WTC11 (cell line): Measurements from ENCODE around the gene RHOH. TPM values are rescaled to one million over a fixed set of nuclear protein-coding genes. Genes with fewer than 3 reads are reported as not detected.
A peak's percentile ranks its signal among the peaks of the same experiment; 100 is the strongest.

Experiments
- ATAC-seq: fragments of 200-7000 bp; cut with Tn5 transposase; 2 replicates; pipeline ENCODE4 v1.10.0; 2021; ENCODE audit warnings: mild to moderate bottlenecking, moderate library complexity
- CTCF ChIA-PET: fragments of 300-600 bp; sonication (Branson Sonifier 250); formaldehyde crosslinking; loops from one replicate; lab custom pipeline; 2021; ENCODE audit warnings: antibody characterized with exemption; lab: Charles Lee
- POLR2A ChIA-PET: fragments of 350-600 bp; sonication (Branson Sonifier 250); formaldehyde crosslinking; loops from one replicate; lab custom pipeline; 2021; ENCODE audit warnings: antibody characterized with exemption; lab: Charles Lee
- DNase-seq: peaks from one replicate; pipeline ENCODE4 v3.0.0; 2021; ENCODE audit warnings: low spot score
- H3K27ac Mint-ChIP-seq: 2 replicates; pipeline ENCODE4 v1.8.0; 2021; ENCODE audit warnings: mixed read lengths
- H3K27me3 Mint-ChIP-seq: 2 replicates; pipeline ENCODE4 v1.8.0; 2021; ENCODE audit warnings: low read depth, mild to moderate bottlenecking, moderate library complexity, mixed read lengths
- H3K36me3 Mint-ChIP-seq: 2 replicates; pipeline ENCODE4 v1.8.0; 2021; ENCODE audit warnings: mixed read lengths
- H3K4me1 Mint-ChIP-seq: 2 replicates; pipeline ENCODE4 v1.8.0; 2022; ENCODE audit warnings: mixed read lengths
- H3K4me3 Mint-ChIP-seq: 2 replicates; pipeline ENCODE4 v1.8.0; 2021; ENCODE audit warnings: mild to moderate bottlenecking, moderate library complexity, mixed read lengths
- H3K9me3 Mint-ChIP-seq: 2 replicates; pipeline ENCODE4 v1.8.0; 2021; ENCODE audit warnings: mixed read lengths
- ATF1 ChIP-seq: sonication (generic); formaldehyde crosslinking; IDR thresholded peaks from 2 replicates; pipeline ENCODE4 v1.8.1; 2023; ENCODE audit warnings: mild to moderate bottlenecking, moderate library complexity, missing genetic modification reagents
- E2F1 ChIP-seq: sonication (generic); formaldehyde crosslinking; IDR thresholded peaks from 2 replicates; pipeline ENCODE4 v1.8.0; 2022; ENCODE audit warnings: mild to moderate bottlenecking, missing genetic modification reagents
- E2F5 ChIP-seq: sonication (generic); formaldehyde crosslinking; IDR thresholded peaks from 2 replicates; pipeline ENCODE4 v1.8.1; 2022; ENCODE audit warnings: mild to moderate bottlenecking, moderate library complexity, missing genetic modification reagents
- EMX1 ChIP-seq: fragments of 250-450 bp; sonication (Bioruptor Pico); IDR thresholded peaks from 2 replicates; pipeline ENCODE4 v1.8.0; 2021; ENCODE audit warnings: mild to moderate bottlenecking
- FOXP4 ChIP-seq: sonication (generic); formaldehyde crosslinking; IDR thresholded peaks from 2 replicates; pipeline ENCODE4 v1.8.0; 2022; ENCODE audit warnings: mild to moderate bottlenecking, missing genetic modification reagents
- GRHL2 ChIP-seq: fragments of 250-450 bp; sonication (Bioruptor Pico); IDR thresholded peaks from 2 replicates; pipeline ENCODE4 v1.8.0; 2022; ENCODE audit warnings: mild to moderate bottlenecking, moderate library complexity; ENCODE audit not compliant: insufficient replicate concordance, severe bottlenecking
- HMGXB4 ChIP-seq: sonication (generic); formaldehyde crosslinking; IDR thresholded peaks from 2 replicates; pipeline ENCODE4 v1.8.1; 2023; ENCODE audit warnings: mild to moderate bottlenecking, moderate library complexity, missing genetic modification reagents
- NFE2L1 ChIP-seq: sonication (generic); formaldehyde crosslinking; IDR thresholded peaks from 2 replicates; pipeline ENCODE4 v1.8.1; 2023; ENCODE audit warnings: missing genetic modification reagents
- NFYB ChIP-seq: sonication (generic); formaldehyde crosslinking; conservative IDR thresholded peaks from 2 replicates; pipeline ENCODE4 v1.8.0; 2022; ENCODE audit warnings: low read depth, missing genetic modification reagents
- TEAD4 ChIP-seq: sonication (generic); formaldehyde crosslinking; IDR thresholded peaks from 2 replicates; pipeline ENCODE4 v1.8.0; 2022; ENCODE audit warnings: mild to moderate bottlenecking, missing genetic modification reagents
- ZNF121 ChIP-seq: sonication (generic); formaldehyde crosslinking; IDR thresholded peaks from 2 replicates; pipeline ENCODE4 v1.8.0; 2023; ENCODE audit warnings: missing genetic modification reagents
- ZNF416 ChIP-seq: fragments of 250-450 bp; sonication (Bioruptor Pico); IDR thresholded peaks from 2 replicates; pipeline ENCODE4 v1.9.0; 2021; ENCODE audit warnings: mild to moderate bottlenecking, inconsistent platforms
- ZNF512 ChIP-seq: sonication (generic); formaldehyde crosslinking; IDR thresholded peaks from 2 replicates; pipeline ENCODE4 v1.8.1; 2022; ENCODE audit warnings: missing genetic modification reagents, borderline replicate concordance
- ZNF532 ChIP-seq: fragments of 250-450 bp; sonication (Bioruptor Pico); IDR thresholded peaks from 2 replicates; pipeline ENCODE4 v1.9.0; 2021; ENCODE audit warnings: mild to moderate bottlenecking, borderline replicate concordance
- ZNF671 ChIP-seq: fragments of 250-450 bp; sonication (Bioruptor Pico); IDR thresholded peaks from 2 replicates; pipeline ENCODE4 v1.8.0; 2021; ENCODE audit warnings: mild to moderate bottlenecking
- total RNA-seq: library from RNA; stranded (reverse); gene quantifications from 3 replicates; pipeline ENCODE4 v1.2.3, GENCODE V29; 2021
- TF ChIP-seq, protein P1 (sequence below): sonication (generic); formaldehyde crosslinking; conservative IDR thresholded peaks from 2 replicates; pipeline ENCODE4 v1.8.1; 2022; ENCODE audit warnings: mild to moderate bottlenecking, missing genetic modification reagents

Gene RHOH
- total RNA-seq, 1 experiment from 2014 or later = 8.7 TPM

DNA sequence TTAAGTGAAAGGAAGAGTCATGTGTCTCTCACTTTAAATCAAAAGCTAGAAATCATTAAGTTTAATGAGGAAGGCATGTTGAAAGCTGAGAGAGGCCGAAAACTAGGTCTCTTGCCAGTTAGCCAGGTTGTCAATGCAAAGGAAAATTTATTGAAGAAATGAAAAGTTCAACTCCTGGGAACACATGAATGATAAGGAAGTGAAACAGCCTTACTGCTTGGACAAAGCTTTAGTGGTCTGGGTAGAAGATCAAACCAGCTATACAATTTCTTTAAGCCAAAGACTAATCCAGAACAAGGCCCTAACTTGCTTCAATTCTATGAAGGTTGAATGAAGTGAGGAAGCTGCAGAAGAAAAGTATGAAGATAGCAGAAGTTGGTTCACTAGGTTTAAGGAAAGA is 24.9 kb downstream of the RHOH start (continued):
- TF ChIP-seq FOXP4 (CRISPR knock-in tag) = no peak
- no peak for TF ChIP-seq GRHL2 (CRISPR knock-in tag)
- no peak for TF ChIP-seq NFE2L1 (CRISPR knock-in tag)
- no peak for TF ChIP-seq ZNF671

DNA sequence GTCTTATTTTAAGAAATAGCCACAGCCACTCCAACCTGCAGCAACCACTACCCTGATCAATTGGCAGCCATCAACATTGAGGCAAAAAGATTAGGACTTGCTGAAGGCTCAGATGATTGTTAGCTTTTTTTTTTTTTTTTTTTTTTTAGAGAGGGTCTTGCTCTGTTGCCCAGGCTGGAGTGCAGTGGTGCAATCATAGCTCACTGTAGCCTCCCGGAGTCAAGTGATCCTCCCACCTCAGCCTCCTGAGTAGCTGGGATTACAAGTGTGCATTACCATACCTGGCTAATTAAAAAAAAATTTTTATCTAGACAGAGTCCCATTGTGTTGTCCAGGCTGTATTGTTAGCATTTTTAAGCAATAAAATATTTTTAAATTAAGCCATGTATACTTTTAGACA is 26.5 kb downstream of the RHOH start:
- Mint-ChIP-seq H3K4me3 (no peak overlapping the region), H3K27ac (no peak overlapping the region), H3K9me3 (peaks cover 18% of the 10 kb centered on the region), H3K27me3 (no peaks in the 10 kb centered on the region), H3K36me3 (peaks cover 12% of the 10 kb centered on the region), H3K4me1 (peaks cover 6% of the 10 kb centered on the region)
- ATAC-seq (no peak), DNase-seq (no peak)
- ChIA-PET CTCF (interaction anchor here (0.6 kb wide), 1 partner anchor 167 kb away, joined by 3 read pairs; no protein-coding TSS in a partner anchor), POLR2A (interaction anchor here (0.6 kb wide), 1 partner anchor 549 kb away, joined by 3 read pairs; no protein-coding TSS in a partner anchor)
- TF ChIP-seq ZNF121 (CRISPR knock-in tag) (0 out of 2 replicates have a peak, but pooled peaks have one; percentile 32), HMGXB4 (CRISPR knock-in tag) (no peak)

DNA sequence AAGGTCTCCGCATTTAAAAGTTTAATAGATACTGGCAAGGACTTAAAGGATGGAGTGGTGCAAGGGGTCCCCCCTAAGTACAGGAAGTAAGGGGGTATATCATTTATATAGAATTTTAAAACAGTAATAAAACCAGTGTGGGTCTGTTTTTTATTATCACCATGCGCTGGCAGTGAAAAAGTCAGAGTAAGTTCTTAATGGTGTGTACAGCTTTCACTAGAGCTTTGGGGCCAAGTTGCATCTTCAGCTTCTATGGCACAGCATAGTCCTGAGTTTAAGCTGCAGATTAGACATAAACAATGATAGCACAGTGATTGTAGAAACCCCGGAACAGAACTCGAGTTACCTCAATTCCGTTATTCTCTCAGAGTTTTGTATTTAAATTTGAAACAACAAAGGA is 27.6 kb downstream of the RHOH start:
- Mint-ChIP-seq H3K36me3 (peaks cover 12% of the 10 kb centered on the region), H3K27ac (no peak overlapping the region), H3K4me3 (no peak overlapping the region), H3K4me1 (peaks cover 11% of the 10 kb centered on the region), H3K27me3 (no peaks in the 10 kb centered on the region), H3K9me3 (peaks cover 18% of the 10 kb centered on the region)
- CTCF ChIA-PET = no interaction called here
- POLR2A ChIA-PET = no interaction called here
- no peak for TF ChIP-seq ZNF416 (CRISPR knock-in tag)
- TF ChIP-seq HMGXB4 (CRISPR knock-in tag) = no peak
- TF ChIP-seq ATF1 (CRISPR knock-in tag) = no peak
- TF ChIP-seq, protein P1, sequence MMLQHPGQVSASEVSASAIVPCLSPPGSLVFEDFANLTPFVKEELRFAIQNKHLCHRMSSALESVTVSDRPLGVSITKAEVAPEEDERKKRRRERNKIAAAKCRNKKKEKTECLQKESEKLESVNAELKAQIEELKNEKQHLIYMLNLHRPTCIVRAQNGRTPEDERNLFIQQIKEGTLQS (CRISPR knock-in tag) = no peak
- TF ChIP-seq E2F1 (CRISPR knock-in tag) = no peak
- TF ChIP-seq ZNF512 (CRISPR knock-in tag) = no peak
- no peak for TF ChIP-seq EMX1 (CRISPR knock-in tag)
- TF ChIP-seq ZNF532 = no peak
- TF ChIP-seq TEAD4 = no peak
- no peak for TF ChIP-seq NFYB (CRISPR knock-in tag)
- TF ChIP-seq E2F5 = no peak
- no peak for DNase-seq
- no peak for ATAC-seq
